Measurements from ENCODE around the gene CD38.
"Not testable (repeated sequence)": the region's sequence is repeated elsewhere in the genome, so short reads cannot be mapped to it uniquely, and the experiment has no call there.

The CD38 gene

DNA sequence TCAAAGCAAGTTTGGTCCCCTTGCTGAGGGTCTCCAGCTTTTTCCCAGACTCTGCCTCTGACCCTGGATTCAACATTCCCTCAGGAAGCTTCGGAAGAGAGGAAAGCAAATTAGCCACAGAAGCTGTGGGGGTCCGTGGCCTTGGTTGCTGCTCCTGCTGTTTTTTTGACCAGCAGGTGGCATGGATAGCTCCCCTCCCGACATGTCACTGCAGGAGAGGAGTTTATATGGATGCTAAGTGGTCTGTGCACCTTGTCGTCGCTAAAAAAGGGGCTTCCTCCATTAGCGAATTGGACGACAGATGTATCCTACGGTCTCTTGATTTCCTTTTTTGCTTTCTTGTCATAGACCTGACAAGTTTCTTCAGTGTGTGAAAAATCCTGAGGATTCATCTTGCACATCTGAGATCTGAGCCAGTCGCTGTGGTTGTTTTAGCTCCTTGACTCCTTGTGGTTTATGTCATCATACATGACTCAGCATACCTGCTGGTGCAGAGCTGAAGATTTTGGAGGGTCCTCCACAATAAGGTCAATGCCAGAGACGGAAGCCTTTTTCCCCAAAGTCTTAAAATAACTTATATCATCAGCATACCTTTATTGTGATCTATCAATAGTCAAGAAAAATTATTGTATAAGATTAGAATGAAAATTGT is 70.2 kb downstream of the CD38 start:
- TF ChIP-seq POU2F2 (IDR thresholded peaks at IDR 0.05; ENCODE audit: low read depth, low read length) (no peak), PAX5 (IDR thresholded peaks at IDR 0.05; ENCODE audit: insufficient read depth, low read length, severe bottlenecking) (no peak), POLR2AphosphoS5 (IDR thresholded peaks at IDR 0.05; ENCODE audit: low read depth, low read length) (no peak), POLR2A (IDR thresholded peaks at IDR 0.05; ENCODE audit: low read depth, low read length) (no peak), TAF1 (IDR thresholded peaks at IDR 0.05; ENCODE audit: low read depth, low read length) (no peak), SPI1 (IDR thresholded peaks at IDR 0.05; ENCODE audit: low read depth, low read length) (no peak)
- DNase-seq (ENCODE audit: insufficient read length, low spot score) (no peak), FAIRE-seq (no peak)

DNA sequence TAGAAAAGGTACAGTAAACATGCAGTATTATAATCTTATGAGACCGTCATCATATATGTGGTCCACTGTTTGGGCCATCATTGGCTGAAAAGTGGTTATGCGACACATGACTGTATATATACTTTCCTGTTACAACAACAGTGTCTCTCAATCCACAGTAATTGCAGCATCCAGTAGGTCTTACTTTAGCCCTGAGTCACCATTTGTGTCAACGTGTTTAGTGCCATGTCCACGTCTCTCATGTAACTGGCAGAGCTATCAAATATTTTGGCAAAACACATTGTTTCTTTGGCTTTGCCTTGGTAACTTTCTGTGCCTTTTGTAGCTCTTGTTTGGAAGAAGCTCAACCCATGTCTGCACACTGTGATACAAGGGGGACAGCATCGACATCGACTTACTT is 73.8 kb downstream of the CD38 start:
- FAIRE-seq (no peak), DNase-seq (ENCODE audit: insufficient read length, low spot score) (no peak)
- TF ChIP-seq PAX5 (IDR thresholded peaks at IDR 0.05; ENCODE audit: insufficient read depth, low read length, severe bottlenecking) (no peak), POLR2A (IDR thresholded peaks at IDR 0.05; ENCODE audit: low read depth, low read length) (no peak), SPI1 (IDR thresholded peaks at IDR 0.05; ENCODE audit: low read depth, low read length) (no peak), TAF1 (IDR thresholded peaks at IDR 0.05; ENCODE audit: low read depth, low read length) (no peak), POU2F2 (IDR thresholded peaks at IDR 0.05; ENCODE audit: low read depth, low read length) (no peak)

DNA sequence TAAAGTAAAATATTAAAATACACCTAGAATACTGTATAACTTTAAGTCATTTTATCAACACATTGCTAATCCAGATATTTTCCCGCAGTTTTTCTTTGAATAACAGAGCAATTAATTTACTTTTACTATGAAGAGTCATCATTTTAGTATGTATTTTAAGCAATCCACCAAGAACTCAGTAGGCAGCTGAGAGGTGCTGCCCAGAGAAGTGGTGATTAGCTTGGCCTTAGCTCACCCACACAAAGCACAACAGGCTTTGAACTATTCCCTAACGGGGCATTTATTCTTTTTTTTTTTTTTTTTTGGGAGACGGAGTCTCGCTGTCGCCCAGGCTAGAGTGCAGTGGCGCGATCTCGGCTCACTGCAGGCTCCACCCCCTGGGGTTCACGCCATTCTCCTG is 74.4 kb downstream of the CD38 start:
- DNase-seq (ENCODE audit: insufficient read length, low spot score) (no peak), FAIRE-seq (no peak)

DNA sequence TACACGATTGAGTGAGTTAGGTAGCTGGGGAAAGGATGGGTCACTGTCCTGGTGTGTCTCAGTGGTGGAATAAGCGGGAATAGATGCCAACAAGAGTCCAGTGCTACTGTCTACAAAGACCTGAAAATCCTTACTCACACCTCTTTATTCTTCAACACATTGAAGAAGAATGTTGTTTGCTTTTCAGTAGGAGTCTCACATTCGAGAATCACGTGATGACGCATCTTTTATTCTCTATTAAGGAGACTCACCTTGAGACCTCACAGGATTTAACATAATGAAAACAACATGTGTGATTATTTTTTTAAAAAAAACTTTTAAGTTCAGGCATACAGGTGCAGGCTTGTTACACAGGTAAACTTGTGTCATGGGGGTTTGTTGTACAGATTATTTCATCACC is 75.2 kb downstream of the CD38 start:
- no peak for FAIRE-seq
- DNase-seq (ENCODE audit: insufficient read length, low spot score) = no peak
- TF ChIP-seq PAX5 (IDR thresholded peaks at IDR 0.05; ENCODE audit: insufficient read depth, low read length, severe bottlenecking) = no peak
- TF ChIP-seq POLR2A (IDR thresholded peaks at IDR 0.05; ENCODE audit: low read depth, low read length) = no peak
- TF ChIP-seq POU2F2 (IDR thresholded peaks at IDR 0.05; ENCODE audit: low read depth, low read length) = no peak
- no peak for TF ChIP-seq POLR2AphosphoS5 (IDR thresholded peaks at IDR 0.05; ENCODE audit: low read depth, low read length)
- no peak for TF ChIP-seq SPI1 (IDR thresholded peaks at IDR 0.05; ENCODE audit: low read depth, low read length)
- no peak for TF ChIP-seq TAF1 (IDR thresholded peaks at IDR 0.05; ENCODE audit: low read depth, low read length)

More for the DNA sequence above, 74.4 kb downstream of the CD38 start:
- no peak for TF ChIP-seq SPI1 (IDR thresholded peaks at IDR 0.05; ENCODE audit: low read depth, low read length)
- TF ChIP-seq PAX5 (IDR thresholded peaks at IDR 0.05; ENCODE audit: insufficient read depth, low read length, severe bottlenecking) = no peak
- no peak for TF ChIP-seq POU2F2 (IDR thresholded peaks at IDR 0.05; ENCODE audit: low read depth, low read length)
- no peak for TF ChIP-seq POLR2AphosphoS5 (IDR thresholded peaks at IDR 0.05; ENCODE audit: low read depth, low read length)
- TF ChIP-seq POLR2A (IDR thresholded peaks at IDR 0.05; ENCODE audit: low read depth, low read length) = no peak
- no peak for TF ChIP-seq TAF1 (IDR thresholded peaks at IDR 0.05; ENCODE audit: low read depth, low read length)

- TF ChIP-seq POU2F2 (IDR thresholded peaks at IDR 0.05; ENCODE audit: low read depth, low read length) (no peak), POLR2AphosphoS5 (IDR thresholded peaks at IDR 0.05; ENCODE audit: low read depth, low read length) (no peak), TAF1 (IDR thresholded peaks at IDR 0.05; ENCODE audit: low read depth, low read length) (no peak), POLR2A (IDR thresholded peaks at IDR 0.05; ENCODE audit: low read depth, low read length) (no peak), SPI1 (IDR thresholded peaks at IDR 0.05; ENCODE audit: low read depth, low read length) (no peak), PAX5 (IDR thresholded peaks at IDR 0.05; ENCODE audit: insufficient read depth, low read length, severe bottlenecking) (no peak)
- FAIRE-seq (no peak), DNase-seq (ENCODE audit: insufficient read length, low spot score) (no peak)
Observed at GRCh38 chr4:15855804-15856475, 77.8 kb downstream of the CD38 start.

- DNase-seq (ENCODE audit: insufficient read length, low spot score); FAIRE-seq: not testable (repeated sequence)
- TF ChIP-seq SPI1 (IDR thresholded peaks at IDR 0.05; ENCODE audit: low read depth, low read length) = peak; percentile 76
Observed at GRCh38 chr4:15861198-15861597, 83.1 kb downstream of the CD38 start.

DNA sequence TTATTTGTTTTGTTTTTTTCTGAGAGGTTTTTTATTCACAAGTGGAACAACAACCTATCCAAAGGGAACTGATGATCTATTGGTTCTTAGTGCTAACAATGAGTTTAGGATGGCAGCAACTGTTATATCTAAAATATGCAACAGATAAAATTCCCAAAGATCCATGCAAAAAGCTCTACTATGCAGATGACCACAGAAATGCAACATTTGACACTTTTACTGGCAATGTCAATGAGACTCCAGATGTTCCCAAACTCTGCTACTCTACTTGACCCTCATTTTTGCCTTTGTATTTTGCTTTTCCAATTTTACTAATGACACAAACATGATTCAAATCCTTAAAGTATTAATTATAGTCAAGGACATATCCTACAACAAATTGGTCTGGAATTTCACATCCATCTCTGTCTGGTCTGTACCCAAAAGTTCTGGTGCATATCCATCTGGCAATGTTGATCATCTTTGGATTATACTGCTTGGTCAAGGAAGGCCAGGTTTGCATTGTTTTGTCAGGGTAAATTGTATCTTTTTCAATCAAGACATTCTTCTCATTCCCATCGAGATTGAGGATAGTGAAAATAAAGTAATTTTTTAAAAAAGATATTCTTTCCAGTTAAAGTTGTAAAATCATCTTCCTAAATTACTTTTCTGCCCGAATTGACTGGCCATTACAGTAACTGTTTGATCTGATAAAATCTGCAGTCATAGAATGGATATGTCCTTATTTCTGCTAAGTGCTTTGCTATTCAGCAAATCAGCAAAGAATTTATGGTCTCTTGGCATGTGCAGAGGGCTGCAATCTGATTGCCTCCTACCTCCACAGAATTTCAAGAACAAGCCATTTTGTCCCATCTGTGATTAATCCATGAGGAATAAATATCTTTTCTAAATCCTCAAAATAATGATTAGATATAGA is 86.8 kb downstream of the CD38 start:
- FAIRE-seq = no peak
- DNase-seq (ENCODE audit: insufficient read length, low spot score) = no peak
- no peak for TF ChIP-seq PAX5 (IDR thresholded peaks at IDR 0.05; ENCODE audit: insufficient read depth, low read length, severe bottlenecking)
- no peak for TF ChIP-seq POLR2A (IDR thresholded peaks at IDR 0.05; ENCODE audit: low read depth, low read length)
- TF ChIP-seq POU2F2 (IDR thresholded peaks at IDR 0.05; ENCODE audit: low read depth, low read length) = no peak
- TF ChIP-seq SPI1 (IDR thresholded peaks at IDR 0.05; ENCODE audit: low read depth, low read length) = no peak
- TF ChIP-seq POLR2AphosphoS5 (IDR thresholded peaks at IDR 0.05; ENCODE audit: low read depth, low read length) = no peak
- no peak for TF ChIP-seq TAF1 (IDR thresholded peaks at IDR 0.05; ENCODE audit: low read depth, low read length)

GRCh38 chr4:15868111-15868510 is 90.0 kb downstream of the CD38 start:
- FAIRE-seq (no peak), DNase-seq (ENCODE audit: insufficient read length, low spot score) (no peak)
- TF ChIP-seq POU2F2 (IDR thresholded peaks at IDR 0.05; ENCODE audit: low read depth, low read length) (no peak), POLR2AphosphoS5 (IDR thresholded peaks at IDR 0.05; ENCODE audit: low read depth, low read length) (no peak), PAX5 (IDR thresholded peaks at IDR 0.05; ENCODE audit: insufficient read depth, low read length, severe bottlenecking) (no peak)

GRCh38 chr4:15868826-15869413 is 90.8 kb downstream of the CD38 start:
- FAIRE-seq (no peak), DNase-seq (ENCODE audit: insufficient read length, low spot score) (no peak)
- TF ChIP-seq POLR2AphosphoS5 (IDR thresholded peaks at IDR 0.05; ENCODE audit: low read depth, low read length) (no peak), SPI1 (IDR thresholded peaks at IDR 0.05; ENCODE audit: low read depth, low read length) (no peak), POU2F2 (IDR thresholded peaks at IDR 0.05; ENCODE audit: low read depth, low read length) (no peak), PAX5 (IDR thresholded peaks at IDR 0.05; ENCODE audit: insufficient read depth, low read length, severe bottlenecking) (no peak), POLR2A (IDR thresholded peaks at IDR 0.05; ENCODE audit: low read depth, low read length) (no peak), TAF1 (IDR thresholded peaks at IDR 0.05; ENCODE audit: low read depth, low read length) (no peak)

Data from GM12891 (cell line).